ENCODE data around the gene PTPRG.

- TF ChIP-seq CTCF (IDR thresholded peaks at IDR 0.05): no peak
- no peak for TF ChIP-seq POLR2A (IDR thresholded peaks at IDR 0.05)
Measured at GRCh38 chr3:61646851-61647525, 85.6 kb downstream of the PTPRG start.

Measured in body of pancreas (tissue), 4 donors.